Measurements from ENCODE around the gene PSMA7.

The PSMA7 gene

DNA sequence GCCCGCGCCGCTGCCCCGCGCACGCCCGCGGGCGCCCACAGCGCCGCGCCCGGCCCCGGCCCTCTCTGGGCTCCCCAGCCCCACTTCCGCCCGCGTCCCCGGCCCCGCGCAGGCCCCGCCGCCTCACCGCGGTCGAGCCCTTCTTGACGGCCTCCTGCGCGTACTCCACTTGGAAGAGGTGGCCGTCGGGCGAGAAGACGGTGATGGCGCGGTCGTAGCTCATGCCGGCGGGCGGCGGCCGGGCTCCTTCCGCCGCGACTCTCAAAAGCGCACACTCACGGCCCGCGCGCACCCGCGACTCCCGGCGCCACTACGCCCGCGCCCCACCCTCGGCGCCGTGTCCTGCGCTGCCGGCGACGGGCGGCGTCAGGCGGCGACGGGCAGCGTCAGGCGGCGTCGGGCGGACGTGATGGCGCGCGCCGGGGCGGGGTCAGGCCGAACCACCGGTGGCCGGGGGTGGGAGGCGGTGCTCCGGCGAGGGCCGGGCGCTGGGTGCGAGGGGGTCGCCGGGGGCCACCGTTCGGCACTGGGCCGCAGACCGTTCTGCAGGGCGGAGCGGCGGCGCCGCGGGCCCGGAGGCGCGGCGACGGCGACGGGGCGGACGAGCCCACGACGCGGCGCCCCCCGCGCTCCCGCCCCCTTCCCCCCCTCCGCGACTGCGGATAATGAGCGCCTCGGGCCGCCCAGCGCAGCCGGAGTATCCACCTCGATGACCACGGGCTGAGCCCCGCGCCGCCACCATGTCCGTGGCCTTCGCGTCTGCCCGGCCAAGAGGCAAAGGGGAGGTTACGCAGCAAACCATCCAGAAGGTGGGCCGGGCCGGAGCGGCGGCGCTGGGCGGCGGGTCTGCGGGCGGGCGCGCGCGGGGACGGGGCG is at the start of gene PSMA7, which contains the start of gene SS18L1:
Gene PSMA7 (minus strand): TSS at position 314 of the 876 bp plus-strand sequence. CDS start 91 bp downstream, at position 223.
Gene SS18L1 (plus strand): TSS at position 689 of the 876 bp plus-strand sequence. CDS start 52 bp downstream, at position 741.
- peak; percentile 73 to 80 for DNase-seq

DNA sequence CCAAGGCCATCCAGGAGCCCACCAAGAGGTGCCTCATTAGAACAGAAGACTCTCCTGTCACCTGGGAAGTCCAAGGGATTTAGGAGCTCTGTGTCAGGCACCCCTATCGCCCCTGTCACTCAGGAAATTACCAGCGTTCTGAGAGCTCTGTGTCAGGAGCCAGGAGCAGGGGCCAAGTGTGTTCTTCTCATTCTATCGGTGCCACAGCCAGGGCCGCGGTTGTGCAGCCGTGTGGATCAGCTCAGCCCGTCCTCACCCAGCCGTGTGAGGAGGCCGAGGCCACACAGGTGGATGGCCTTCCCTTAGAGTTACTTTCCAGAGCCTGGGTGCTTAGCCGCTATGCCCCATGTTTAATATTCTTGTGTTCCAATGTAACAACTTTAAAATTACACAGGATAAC is 49.4 kb upstream of the PSMA7 start:
- no peak for DNase-seq

DNA sequence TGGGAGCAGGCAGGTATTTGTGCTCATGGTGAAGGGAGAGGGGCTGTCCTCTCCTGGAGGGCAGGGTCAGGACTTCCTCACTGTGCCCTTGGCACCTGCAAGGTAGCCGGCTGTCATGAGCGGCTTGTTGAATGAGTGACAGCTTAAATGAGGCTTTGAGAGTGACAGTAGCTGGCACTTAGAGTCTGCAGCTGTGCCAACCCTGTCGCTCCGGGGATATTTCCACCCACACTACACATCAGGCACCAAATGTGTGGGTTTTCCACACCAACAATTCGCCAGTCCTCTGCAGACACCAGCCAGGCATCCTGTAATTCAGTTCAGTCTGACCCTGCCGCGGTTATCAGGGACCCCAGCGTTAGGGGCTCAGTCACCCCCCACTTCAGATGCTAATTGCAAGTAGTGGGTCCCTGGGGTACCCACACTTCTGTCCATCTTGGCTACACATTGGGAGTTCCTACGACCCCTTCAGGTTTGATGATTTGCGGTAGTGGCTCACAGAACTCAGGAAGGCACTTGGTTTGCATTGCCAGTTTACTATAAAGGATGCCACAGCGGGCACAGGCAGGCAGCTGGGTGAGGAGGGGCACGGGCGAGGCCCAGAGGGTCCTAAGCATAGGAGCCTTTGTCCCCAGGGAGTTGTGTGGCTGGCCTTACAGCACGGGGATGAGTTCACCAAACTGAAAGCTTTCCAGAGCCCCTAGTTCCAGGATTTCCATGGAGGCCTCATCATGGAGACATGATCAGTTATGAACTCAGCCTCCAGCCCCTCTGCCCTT is 48.8 kb upstream of the PSMA7 start:
- no peak for DNase-seq

DNA sequence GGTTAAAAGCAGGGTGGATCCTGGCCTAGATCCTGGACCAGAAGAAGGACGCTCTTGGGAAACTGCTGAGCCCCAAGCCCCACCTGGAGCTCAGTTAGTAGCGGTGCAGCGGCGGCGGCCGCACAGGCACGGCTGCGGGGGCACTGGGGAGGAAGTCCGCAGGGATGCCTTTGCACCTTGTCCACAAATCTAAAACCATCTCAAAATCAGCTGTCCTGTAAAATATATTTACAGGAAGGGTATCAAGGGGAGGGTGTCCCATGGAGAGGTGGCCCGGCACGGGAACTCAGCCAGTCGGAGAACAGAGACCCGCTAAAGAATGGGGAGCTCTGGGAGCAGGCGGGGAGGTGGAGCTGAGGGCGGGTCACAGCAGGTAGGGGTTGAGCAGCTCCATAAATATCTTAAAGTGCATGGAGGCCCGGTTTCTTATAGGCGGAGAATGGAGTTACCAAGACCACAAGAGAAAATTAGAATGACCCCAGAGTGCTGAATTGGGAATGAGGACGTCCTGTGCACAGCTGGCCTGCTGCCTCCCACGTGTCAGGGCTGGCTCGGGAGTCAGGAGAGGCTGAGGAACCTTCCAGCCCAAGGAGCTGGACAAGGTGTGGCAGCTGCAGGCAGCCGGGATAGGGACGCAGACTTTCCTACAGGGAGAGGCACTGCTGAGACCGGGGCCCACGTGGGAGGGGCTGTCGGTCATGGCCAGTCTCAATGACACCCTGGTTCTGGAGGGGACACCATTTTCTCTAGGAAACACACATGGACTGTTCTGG is 47.6 kb upstream of the PSMA7 start:
- no peak for DNase-seq

DNA sequence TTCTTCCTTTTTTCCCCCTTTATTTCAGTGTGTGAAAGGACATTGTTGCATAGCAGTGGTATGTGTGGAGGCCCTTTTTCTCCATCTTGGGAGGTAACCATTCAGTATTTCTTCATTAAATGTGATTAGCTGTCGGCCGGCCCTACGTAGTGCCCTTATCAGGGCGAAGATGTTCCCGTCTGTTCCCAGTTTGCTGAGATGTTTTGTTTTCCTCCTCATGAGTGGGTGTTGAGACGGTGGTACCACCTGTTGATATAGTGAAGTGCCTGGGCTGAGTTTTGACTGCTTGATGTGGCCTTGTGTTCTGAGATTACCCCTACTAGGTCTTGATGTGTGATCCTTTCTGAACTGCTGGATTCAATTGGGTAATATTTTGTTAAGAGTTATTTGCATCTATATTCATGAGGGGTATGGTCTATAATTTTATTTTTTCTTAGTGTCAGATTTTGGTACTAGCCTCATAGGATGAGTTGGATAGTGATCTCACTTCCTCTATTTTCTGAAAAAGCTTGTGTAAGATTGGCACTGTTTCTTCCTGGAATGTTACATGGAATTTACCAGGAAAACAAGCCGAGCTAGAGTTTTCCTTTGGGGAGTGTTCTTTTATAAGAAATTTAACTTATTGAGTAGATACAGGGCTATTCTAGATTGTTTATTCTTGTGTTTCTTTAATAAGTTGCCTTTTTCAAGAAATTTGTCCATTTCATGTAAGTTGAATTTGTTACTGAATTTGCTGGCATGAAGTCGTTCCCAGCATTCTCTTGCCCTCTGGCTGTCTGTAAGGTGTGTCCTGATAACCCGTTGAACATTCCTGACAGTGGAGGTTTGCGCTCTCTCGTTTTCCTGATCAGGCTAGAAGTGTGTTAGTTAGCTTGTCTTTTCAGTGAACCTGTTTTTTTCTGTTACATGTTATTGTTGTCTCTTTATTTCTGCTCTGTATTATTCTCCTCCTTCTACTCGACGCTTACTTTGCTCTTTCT is 44.0 kb upstream of the PSMA7 start:
- DNase-seq: no peak

DNA sequence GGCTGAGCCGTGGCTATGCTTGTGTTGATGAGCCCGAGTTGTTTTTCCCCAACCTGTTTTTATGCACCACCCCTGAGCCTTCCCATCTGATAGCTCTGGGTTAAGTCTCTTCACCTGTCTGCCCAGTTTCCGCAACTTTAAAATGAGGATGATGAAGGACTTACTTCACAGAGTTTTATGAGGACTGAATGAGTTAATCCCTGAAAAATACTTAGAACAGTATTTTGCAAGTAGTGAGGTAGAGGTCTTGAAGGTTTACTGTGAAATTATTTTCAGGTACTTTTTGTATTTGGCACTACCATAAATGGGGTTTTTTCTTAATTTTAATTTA is 42.9 kb upstream of the PSMA7 start:
- no peak for DNase-seq

DNA sequence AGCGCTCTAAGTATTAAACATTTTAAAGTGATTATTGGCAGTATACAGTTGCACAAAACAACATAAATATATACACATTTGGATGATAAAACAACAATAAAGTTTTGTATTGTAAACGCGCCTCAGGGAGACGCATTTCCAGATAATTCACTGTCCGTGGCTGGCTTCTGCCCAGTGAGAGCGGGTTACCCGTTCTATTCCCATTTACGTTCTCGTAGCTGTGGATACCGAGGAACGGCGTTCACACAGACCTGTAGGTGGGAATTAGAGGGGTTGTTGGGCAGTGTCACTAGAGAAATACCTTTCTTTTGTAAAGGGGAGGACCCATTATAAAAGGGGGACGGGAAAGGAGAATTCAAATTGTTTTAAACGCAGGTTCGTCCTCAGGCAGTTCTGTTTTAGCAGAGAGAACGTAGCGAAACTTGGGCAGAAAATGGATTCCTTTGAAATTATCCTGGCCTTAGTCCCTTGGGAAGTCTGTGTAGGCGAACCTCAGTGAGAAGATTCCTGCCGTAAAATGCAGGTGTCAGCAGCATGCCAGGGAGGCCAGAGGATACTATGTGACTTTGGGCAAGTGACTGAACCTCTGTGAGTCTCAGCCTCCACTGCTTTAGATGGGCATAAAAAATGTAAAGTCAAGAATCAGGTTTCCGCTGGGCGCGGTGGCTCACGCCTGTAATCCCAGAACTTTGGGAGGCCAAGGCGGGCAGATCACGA is 40.4 kb upstream of the PSMA7 start:
- DNase-seq: no peak

DNA sequence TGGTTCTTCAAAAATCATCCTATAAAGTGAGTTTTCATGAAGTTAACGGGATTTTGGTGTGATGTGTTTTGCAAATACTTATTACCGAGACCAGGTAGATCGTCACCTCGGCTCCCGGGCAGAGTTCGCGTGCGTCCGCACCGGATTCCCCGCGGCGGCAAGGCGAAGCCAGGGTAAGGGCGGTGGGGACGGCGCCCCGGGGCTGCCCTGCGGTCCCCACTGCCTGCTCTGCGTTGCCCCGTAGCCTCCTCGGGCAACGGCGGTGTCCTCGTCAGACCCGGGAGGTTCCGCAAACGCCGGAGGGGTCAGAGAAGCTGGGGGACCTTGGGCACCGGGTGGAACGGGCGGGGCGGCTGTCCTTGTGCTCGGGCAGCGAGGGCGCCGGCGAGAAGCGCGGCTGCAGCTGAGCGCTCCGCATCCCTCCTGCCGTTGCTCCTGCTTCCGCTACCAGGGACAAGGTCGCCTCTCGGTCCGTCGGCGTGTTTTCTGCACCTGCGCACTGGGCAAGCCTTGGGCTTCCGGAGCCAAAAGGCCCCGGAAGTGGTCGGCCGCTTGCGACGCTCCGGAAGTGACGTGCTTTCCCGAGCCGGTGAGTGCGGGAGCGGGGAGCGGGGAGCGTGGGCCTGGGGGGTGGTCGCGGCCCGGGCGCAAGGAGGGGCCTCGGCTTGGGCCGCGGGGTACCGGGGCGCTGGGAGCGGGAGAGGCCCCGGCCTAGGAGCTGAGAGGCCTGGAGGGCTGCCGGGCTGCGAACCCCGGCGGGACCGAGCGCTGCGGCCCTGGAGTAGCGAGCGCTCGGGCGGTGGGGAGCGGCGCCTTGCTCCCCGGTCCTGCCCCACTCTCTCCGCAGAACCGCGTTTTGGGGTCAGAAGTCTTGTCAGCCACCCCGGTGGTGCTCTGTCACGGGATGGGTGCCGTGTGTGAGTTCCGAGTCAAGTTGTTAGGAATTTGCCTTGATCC is 39.6 kb upstream of the PSMA7 start, which contains the start of gene MTG2:
Gene MTG2 (plus strand): TSS at position 560 of the 957 bp plus-strand sequence. CDS start 10,393 bp downstream, outside the sequence.
- DNase-seq: peak; percentile 90 to 93

DNA sequence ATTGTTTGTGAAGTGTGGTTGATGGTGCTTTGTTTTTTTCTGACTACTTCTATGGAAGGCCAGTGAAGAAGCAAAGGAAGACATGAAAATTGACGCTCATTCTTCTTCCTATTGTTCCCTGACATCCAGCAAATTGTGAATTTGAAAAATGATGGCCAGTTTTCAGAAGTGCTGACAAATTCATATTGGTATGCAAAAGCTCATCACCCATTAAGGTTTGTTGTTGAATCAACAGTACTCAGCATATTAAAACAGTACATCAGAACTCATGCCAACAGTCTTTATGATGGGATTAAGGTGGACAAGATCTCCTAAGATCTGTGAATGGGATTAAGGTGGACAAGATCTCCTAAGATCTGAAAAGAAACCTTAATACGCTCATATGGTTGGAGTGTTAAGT is 38.6 kb upstream of the PSMA7 start:
- no peak for DNase-seq

DNA sequence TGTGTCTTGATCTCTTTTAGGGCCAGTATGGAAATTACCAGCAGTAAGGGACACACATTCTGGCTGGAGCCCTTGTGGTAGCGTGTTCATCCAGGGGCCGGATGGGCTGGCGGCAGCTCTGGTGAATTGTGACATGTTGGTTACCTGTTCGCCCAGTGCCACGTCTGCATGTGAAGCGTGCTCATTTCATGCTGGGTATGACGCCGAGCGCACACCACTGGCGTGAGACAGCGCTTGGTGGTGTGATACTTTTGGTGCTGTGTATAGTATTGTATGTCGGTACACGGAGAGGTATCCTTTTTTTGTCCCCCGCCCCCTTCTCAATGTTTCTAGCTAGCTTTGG is 35.9 kb upstream of the PSMA7 start:
- no peak for DNase-seq

DNA sequence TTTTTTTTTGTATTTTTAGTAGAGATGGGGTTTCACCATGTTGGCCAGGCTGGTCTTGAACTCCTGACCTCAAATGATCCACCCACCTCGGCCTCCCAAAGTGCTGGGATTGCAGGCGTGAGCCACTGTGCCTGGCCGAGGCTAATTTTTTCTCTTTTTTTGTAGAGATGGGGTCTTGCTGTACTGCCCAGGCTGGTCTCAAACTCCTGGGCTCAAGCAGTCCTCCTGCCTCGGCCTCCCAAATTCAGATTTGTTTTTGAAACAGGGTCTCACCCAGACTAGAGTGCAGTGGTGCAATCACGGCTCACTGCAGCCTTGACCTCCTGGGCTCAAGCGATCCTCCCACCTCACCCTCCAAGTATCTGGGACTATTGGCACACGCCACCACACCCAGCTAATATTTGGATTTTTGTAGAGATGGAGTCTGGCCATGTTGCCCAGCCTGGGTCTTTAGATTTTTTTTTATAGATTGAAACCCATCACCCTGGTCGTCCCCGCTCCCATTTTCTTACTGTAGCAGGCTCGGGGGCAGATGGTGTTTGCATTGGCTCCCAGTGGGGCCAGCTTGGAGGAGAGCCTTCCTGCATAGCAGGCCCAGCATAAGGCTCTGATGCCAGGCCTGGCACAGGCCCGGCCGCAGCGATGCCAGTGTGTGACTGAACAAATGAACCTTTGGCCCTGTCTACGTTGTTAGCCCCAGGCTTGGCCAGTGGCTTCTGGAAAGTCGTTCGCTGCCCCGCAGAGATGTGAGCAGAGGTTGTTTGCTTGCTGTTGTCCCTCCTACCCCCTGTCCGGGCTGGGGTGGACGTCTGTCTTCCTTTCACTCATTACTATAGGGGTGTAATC is 35.3 kb upstream of the PSMA7 start:
- no peak for DNase-seq

DNA sequence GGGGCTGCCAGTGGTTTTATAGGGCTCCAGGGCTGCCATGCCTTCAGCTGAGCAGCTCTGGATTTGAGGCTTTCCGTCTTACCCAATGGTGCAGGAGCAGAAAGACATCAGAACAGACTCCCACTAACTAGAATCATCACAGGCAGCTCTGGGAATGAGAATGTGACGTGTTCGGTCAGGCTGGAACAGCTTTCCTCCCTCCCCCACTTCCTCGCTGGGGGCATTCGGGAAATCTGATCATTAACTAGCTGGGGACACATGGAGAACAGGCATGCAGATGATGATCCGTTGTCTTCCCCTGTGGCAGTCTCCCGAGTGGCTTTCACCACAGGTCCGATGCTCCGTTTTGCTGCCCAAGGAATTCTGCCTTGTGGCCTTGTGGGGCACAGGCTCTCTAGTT is 34.1 kb upstream of the PSMA7 start:
- no peak for DNase-seq

DNA sequence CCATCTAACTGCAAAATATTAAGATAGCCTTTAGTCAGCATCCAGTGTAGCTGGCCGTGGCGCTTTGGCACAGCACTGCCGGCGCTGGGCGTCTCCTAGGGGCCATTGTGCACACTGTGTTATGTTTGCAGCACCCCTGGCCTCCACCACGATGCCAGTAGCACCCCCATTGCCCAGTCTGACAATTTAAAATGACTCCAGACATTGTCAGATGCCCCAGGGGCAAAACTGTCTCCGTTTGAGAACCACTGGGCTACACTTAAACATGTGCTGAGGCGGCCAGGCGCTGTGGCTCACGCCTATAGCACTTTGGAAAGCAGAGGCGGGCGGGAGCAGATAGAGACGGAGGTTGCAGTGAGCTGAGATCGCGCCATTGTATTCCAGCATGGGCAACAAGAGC is 33.7 kb upstream of the PSMA7 start:
- DNase-seq: no peak

DNA sequence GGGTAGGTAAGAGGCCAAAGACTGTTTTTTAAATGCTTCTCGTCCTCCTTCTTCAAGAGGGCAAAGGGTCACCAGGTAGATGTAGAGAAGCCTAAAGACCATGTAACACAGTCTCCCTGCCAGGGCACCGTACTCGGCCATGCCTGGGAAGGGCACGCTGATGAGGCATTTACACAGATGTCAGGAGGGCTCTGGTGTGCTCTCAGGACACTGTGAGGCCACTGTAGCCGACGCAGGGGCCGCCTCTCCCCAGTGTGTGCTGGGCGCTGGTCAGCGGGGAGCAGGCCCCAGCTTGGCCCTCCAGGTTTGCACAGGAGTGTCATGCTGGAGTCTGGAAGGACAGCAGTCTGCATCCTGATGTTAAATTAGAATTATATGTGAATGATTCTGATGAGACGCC is 32.5 kb upstream of the PSMA7 start:
- DNase-seq: no peak

DNA sequence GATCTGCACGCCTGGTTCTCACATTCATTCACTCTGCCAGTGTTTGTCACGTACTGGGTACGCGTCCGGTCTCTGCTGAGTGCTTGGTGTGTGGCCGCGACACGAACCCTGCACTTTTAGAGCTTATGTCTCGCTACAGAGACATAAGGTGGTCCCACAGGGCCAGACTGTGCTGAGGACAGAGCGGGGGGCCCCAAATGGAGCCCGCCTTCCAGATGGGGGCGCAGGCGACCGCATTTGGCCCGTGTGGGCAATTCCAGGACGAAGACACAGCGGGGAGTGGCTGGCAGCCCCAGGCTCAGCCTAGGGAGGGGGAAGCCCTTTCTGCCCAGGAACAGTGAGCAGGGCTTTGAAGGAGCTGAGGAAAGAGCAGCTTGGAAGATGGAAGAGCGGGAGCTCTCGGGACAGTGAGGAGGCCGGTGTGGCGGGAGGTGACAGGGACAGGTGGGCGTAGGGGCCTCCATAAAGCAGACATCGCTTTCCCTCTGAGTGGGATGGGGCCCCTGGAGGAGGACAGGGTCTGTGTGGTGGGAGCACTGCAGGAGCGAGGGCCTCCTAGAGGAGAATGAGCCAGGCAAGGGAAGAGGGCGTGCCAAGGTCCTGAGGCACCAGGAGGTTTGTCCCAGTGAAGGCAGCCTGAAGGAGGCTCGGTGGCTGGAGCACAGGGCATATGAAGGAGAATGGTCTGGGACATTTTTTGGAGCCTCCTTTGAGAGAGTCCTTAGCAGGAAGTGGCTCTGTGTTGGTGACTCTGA is 31.9 kb upstream of the PSMA7 start:
- no peak for DNase-seq

DNA sequence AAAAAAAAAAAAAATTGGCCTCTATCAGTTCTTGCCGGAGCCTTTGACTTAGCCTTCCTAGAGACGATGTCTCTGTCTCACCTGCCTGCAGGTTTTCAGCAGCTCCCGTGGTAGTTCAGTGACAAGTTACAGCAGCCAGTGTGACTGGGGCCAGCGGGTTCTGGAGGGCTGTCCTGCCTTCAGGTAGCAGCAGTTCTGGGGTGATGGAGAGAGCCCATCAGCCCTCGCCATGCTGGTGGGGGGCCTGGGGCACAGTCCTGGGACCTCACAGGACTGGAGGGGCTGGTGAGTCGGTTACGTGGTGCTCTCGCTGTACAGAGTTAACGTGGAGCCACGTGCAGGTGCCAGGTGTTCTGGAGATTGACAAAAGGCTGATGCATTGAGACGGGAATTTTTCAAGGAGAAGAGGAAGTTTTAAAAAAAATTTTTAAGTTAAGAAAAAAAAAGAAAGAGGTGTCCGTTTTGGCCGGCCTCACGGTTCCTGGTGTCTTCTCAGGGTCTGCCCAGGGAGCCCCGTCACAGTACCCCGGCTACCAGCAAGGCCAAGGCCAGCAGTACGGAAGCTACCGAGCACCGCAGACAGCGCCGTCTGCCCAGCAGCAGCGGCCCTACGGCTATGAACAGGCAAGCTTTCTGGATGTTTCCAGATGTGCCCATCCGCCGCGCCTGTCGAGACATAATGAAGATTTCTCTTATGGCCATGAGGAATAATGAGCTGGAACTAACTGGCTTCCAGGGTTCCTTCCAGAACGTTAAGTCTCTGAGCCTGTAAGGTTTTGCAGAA is 31.0 kb upstream of the PSMA7 start:
- DNase-seq: no peak

DNA sequence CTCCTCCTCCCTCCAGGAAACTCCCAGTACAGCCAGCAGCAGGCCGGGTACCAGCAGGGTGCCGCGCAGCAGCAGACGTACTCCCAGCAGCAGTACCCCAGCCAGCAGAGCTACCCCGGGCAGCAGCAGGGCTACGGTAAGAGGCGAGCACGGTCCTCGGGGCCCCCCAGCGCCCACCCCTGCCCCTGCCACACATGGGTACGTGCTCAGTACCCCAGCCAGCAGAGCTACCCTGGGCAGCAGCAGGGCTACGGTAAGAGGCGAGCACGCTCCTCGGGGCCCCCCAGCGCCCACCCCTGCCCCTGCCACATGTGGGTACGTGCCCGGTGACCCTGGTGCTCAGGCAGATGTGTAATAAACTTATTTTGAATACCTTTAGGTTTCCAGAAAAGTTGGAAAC is 29.5 kb upstream of the PSMA7 start:
- DNase-seq: no peak

DNA sequence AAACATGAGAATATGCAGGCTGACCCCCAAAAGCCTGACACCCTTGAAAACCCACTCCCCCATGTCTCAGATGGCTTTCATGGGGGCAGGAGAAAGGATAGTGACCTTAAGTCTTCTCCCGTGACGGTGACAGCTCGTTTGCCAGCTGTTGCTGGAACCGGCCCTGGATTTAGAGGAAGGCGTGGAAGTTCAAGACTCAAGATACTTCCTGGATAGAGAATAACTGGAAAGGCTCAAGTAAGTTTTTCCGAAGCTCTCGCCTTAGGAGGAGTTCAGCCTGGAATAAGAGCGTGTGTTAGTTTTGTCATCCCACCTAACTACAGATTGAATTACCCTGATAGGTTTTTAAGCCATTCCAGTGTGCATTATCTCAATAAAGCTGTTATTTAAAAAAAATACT is 28.1 kb upstream of the PSMA7 start:
- DNase-seq: no peak
